Breast epithelium (tissue), 3 donors: Measurements from ENCODE around the gene G6PC1.

Source experiments
- CTCF ChIP-seq, 3 donors: fragments of 450-650 bp; IDR thresholded peaks; one replicate each; pipeline ENCODE4 v1.5.1; 2016 to 2017; ENCODE audit warnings: antibody characterized with exemption in 3 of 3, mild to moderate bottlenecking in 3 of 3, moderate library complexity in 3 of 3
- POLR2A ChIP-seq: fragments of 450-650 bp; IDR thresholded peaks from one replicate; pipeline ENCODE4 v1.6.1; 2016; ENCODE audit warnings: antibody characterized with exemption, mild to moderate bottlenecking, moderate library complexity
- POLR2AphosphoS5 ChIP-seq, 3 donors: sonication (generic); formaldehyde crosslinking; IDR thresholded peaks; one replicate each; pipeline ENCODE4 v1.6.1; 2017; ENCODE audit warnings: antibody characterized with exemption in 3 of 3

DNA sequence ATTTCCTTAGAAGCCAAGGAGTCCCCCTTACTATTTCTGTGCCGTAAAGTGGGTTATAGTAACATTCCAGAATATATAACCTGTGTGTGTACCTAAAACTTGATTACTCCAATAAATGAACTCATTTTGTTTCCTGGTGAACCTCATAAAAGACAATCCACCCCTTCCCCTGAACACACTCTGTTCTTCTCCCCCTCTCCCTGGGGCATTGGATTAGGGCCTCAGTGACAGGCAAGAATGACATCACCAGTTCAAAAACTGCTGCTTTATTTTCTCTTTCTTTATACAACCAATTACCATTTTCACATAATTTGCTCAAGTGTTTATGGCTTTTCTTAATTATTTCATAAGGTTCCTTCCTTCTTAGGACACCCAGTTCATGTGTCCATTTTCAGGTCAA is 46.2 kb downstream of the G6PC1 start:
- TF ChIP-seq CTCF (IDR thresholded peaks at IDR 0.05) (no peak), POLR2A (no peak), POLR2AphosphoS5 (IDR thresholded peaks at IDR 0.05) (no peak)
